ENCODE results near the gene SLIT2.

SLIT2 gene

GRCh38 chr4:20265726-20266125 lies 14.0 kb downstream of the SLIT2 start:
- no peak for DNase-seq

DNA sequence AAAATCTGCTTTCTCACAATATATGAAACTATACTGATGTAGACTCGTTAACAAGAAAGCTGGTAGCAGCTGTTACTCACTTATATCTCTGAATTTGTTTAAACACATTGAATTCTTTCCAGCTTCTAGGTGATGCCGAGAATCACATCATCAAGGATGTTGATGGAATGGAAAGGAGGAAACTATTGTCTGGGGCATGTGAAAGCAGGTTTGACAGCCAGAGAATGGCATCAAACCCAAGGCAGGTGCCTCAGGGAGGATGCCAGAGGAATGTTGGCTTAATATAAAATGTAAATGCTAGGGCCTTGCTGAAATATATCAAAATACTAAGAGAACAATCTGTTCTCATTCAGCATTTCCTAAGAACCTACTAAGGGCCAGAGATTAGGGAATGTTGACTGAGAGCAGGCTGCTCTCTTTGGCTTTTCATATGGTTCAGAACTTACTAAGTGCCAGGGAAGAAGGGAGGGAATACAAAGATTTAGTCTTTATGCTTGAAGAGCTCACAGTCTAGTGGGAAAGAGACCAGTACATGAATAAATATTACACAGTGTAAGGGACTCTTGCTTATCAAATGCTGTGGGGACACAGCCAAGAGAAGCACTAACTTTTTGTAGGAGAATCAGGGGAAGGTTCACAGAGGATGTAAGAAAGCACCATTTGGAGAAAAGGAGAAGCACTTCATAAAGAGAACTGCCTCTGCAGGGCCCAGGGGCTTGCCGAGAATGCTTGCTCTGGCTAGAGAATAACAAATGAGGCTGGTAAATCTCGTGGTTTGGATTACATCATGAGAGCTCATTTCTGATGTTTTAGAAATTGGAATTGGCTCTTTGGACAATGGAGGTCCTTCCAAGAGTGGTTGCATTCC lies 14.7 kb downstream of the SLIT2 start:
- DNase-seq: no peak

DNA sequence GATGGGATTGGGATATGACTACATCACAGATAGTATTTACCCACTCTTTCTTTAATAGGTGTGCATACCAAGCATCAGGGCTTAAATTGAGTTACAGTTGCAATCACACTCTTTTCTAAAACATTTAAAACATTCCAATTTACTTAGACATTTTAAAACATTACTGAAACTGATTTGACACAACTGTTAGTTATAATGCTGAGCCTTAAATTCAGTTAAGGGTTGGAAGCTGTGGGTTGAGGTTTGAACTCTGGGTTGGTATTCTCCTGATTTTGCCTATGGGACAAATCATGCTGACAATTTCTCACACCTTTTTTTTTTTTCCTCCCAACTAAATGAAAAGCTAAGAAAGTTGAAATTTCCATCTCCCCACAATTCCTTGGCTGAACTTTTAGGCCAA lies 16.3 kb downstream of the SLIT2 start:
- DNase-seq: no peak

GRCh38 chr4:20269320-20269719 lies 17.6 kb downstream of the SLIT2 start:
- DNase-seq: no peak

DNA sequence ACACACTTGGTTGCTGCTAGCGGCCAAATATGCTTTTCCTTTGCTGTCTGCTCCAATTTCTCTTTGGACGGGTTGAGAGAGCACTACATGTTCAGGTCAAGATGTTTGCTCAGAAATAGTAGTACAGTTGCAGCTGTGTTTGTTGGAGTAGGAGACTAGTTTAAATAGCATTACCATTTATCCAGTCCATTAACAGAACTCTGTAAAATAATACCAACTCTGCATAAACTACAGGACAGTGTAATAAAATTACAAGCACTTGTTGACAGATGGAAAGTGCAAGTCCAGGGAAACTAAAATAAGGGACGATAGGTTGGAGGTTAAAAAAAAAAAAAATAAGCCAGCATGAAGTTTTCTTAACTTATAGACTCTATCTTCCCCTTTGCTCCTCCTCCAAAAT lies 20.2 kb downstream of the SLIT2 start:
- no peak for DNase-seq

DNA sequence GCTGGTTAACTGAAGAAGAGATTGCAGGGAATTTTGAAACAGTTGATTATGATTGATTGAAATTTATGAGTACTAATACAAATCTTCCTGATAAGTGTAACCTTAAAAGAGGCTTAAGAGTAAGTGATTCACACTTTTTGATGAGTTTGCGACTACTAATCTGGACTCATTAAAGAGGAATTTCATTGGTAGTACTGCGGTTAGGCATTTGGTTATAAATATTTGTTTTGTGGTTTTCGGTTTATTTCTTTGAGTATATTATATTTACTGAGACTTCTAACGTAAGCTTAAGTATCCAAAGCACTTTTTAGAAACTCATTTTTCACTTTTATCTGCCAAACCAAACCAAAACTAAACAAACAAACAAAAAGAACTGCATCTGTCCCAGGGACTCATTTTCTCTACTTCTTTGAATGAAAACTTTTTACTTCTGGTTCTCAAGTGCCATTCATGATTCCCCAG lies 20.7 kb downstream of the SLIT2 start:
- no peak for DNase-seq

- DNase-seq: no peak
These were observed 22.1 kb downstream of the SLIT2 start for GRCh38 chr4:20273793-20274192.

DNA sequence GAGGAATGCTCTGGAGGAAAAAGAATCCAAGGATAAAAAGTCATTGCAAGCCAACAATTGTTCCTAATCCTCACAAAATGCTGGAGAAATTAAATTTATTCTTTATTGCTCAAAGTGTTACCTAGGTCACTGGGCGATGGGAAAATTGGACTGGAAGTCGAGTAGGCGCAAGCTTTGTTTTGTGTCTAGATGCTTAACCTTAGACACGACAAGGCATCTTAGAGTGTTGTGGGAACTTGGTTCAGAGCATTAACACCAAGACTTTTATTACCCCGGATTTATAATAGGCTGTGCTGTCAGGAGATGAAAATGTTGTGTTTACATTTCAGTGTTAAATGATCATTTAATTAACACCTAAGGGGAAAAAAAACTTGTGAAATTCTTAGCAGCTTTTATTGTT lies 25.1 kb downstream of the SLIT2 start:
- DNase-seq: no peak

DNA sequence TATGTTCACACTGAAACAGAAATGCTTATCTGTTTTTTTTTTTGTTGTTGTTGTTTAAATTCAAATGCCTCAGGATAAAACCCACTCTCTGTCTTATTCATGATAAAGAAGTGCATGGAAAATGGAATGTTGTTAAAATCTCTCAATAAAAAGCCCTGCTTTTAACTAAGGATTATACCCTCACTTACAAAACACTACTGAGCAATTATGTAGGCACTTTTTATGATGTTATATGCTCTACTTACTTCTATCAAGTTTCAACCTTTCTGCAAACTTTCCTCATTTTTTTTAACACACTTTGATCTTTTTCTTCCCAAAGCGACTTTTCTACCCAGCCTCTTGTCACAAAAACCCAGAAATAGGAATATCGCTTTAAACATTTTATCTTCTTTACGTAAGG lies 26.5 kb downstream of the SLIT2 start:
- no peak for DNase-seq

DNA sequence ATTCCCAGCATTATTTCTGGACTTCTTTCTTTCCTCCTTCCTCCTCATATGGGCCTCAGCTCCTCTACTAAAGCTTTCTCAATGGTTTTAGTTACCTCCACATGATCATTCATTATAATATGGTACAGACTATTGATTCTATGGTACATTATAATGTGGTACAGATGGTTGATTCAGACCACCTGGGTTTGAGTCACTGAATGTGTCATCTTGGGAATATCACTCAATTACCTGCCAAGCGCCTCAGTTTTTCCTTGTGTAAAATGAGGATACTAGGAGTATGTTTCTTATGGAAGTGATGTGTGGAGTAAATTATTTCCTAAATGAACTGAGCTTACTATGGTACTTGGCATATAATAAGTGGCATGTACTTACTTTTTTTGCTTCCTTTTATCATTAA lies 27.7 kb downstream of the SLIT2 start:
- DNase-seq: no peak

GRCh38 chr4:20281453-20281852 lies 29.7 kb downstream of the SLIT2 start:
- no peak for DNase-seq

DNA sequence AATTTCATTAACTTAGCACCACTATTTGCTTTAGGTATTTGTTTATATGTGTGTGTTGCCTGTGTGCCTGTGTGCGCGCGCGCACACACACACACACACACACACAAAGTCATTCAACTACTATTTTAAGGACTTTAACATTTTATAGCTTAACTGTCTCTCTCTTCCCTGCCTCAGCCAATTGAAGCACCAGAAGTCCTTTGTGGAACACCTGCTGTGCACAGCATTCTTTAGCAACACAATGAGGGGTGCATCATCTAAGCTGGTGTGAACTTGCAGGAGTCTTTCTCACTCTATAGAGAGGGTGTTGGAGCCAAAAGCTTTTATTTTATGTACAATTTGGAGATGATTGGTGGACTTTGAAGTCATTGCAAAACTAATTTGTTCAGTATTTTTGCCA lies 31.3 kb downstream of the SLIT2 start:
- no peak for DNase-seq

- no peak for DNase-seq
These were observed 33.3 kb downstream of the SLIT2 start for GRCh38 chr4:20284990-20285389.

DNA sequence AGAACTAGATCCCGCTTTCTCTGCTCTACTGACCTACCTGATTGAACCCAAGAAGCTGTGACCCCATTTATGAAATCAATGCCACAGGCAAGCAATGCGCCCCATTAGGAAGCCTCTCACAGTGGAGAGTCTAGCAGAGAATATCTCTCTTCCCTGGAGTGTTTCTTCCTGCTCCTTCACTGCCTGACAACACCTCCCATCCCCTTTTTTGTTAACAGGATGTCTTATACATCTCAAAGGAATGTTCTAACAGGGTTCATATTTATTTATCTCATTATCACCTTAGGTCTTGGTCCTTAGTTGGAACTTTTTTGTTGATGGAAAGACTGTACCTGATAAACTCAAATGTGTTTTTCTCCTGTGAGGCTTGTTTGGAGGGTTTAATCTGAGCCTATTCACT lies 35.5 kb downstream of the SLIT2 start:
- DNase-seq: no peak

- DNase-seq: no peak
These were observed 36.4 kb downstream of the SLIT2 start for GRCh38 chr4:20288047-20288650.

GRCh38 chr4:20288846-20289512 lies 37.3 kb downstream of the SLIT2 start:
- no peak for DNase-seq

DNA sequence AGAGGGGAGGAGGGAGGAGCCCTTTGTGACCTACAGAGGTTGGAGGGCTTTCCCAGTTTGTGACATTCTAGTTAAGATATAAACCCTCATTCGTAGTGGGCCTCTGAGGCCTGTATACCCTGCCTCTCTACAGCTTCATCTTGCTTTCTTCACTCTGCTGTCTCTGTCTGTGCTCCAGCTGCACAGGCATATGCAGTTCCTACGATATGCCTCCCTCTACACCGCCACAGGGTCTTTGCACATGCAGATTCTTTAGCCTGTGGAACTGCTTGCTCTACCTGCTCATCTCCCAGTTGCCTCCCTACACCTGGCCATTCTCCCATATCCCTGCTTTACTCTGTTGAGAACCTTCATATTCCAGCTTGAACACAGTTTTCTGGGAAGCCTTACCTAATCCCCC lies 38.1 kb downstream of the SLIT2 start:
- DNase-seq: no peak

DNA sequence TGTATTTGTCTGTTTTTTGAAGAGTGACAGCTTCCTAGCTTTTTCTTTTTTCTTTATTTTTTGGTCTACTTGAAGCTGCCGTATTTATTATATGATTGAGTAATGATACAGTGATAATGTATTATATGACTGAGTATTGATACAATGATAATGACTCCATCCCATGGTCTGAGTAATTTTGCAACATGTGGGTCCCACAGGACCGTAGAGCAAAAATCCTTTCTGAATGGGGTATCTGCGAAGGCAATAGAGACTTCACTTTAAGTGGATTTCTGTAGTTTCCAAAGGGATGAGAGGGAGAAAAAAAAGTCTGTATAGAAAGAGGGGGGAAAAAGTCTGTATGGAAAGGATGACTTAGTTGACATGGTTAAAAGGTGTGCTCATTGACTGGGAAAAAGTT lies 41.0 kb downstream of the SLIT2 start:
- DNase-seq: no peak

- no peak for DNase-seq
These were observed 45.6 kb downstream of the SLIT2 start for GRCh38 chr4:20297261-20297660.

GRCh38 chr4:20297783-20298182 lies 46.1 kb downstream of the SLIT2 start:
- DNase-seq: no peak

DNA sequence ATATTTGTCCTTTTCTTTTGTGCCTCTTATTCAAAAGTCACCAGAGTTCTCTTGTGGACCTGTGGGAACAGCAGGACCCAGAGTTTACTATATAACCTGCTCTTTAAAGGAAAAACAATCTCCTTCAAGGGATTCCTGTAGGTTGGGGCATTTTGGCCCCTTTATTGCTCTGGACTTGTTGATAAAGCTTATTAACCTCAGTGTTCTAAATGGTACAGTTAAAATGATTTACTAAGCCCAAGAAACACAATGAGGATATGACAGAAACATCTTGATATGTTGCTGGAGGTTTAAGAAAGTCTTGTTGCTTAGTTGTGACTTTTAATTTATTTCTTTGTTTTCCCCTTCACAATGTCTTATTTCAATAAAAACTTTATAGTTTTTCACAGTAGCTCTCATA lies 46.8 kb downstream of the SLIT2 start:
- no peak for DNase-seq

- no peak for DNase-seq
These were observed 47.3 kb downstream of the SLIT2 start for GRCh38 chr4:20298986-20299385.

DNA sequence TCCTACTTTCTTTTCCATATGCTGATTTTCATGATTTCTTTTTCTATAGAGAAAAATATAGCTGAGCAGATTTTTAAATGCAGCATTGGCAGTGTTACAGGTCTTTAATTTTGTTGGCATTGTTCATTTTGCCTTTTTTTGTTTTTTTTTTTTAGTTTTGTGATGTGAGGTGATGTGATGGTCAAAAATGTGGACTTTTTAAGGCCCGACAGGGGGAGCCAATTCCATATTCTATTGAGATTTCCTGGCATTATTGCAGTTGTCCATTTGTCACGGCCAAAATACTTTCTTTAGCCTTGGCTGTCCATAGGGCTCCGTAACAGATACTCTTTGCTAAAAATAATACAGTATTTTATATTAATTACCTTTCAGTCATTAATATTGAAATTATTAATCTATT lies 47.8 kb downstream of the SLIT2 start:
- DNase-seq: no peak

GRCh38 chr4:20301161-20301560 lies 49.5 kb downstream of the SLIT2 start:
- no peak for DNase-seq
